Liver (tissue), 3 donors: ENCODE measurements around the gene TPX2.

Experiments
- CTCF ChIP-seq: fragments of 150-350 bp; IDR thresholded peaks from 2 replicates; pipeline ENCODE4 v1.5.1; 2017; ENCODE audit warnings: improper control_type of control experiment, low read depth, low read length; ENCODE audit not compliant: missing input control
- MAX ChIP-seq: IDR thresholded peaks from 2 replicates; pipeline ENCODE4 v1.6.1; 2016; ENCODE audit warnings: antibody characterized with exemption
- RAD21 ChIP-seq, 2 donors: IDR thresholded peaks; 2 replicates each; pipeline ENCODE4 v1.6.1; 2016; ENCODE audit warnings: antibody characterized with exemption in 2 of 2, mild to moderate bottlenecking in 2 of 2
- donor health status: healthy.
- donor health status: healthy.

- no peak for TF ChIP-seq CTCF
- TF ChIP-seq MAX: no peak
- no peak for TF ChIP-seq RAD21 (IDR thresholded peaks at IDR 0.05)
Measured at GRCh38 chr20:31694842-31695593, 44.1 kb upstream of the TPX2 start.
